ENCODE results near the gene UBTD1.

- TF ChIP-seq TAF1 (IDR thresholded peaks at IDR 0.05; ENCODE audit: low read depth, low read length) (no peak), POLR2A (IDR thresholded peaks at IDR 0.05; ENCODE audit: low read depth, low read length) (no peak), POLR2AphosphoS5 (IDR thresholded peaks at IDR 0.05; ENCODE audit: low read depth, low read length) (no peak), SPI1 (IDR thresholded peaks at IDR 0.05; ENCODE audit: low read depth, low read length) (no peak), POU2F2 (IDR thresholded peaks at IDR 0.05; ENCODE audit: low read depth, low read length) (no peak)
Measured at GRCh38 chr10:97451605-97452004, 47.1 kb upstream of the UBTD1 start.
